NCI-H2171 treated with DMSO at 0.1 percent for 48 hours (cell line): Measurements from ENCODE around the gene DOCK4.
A peak's percentile ranks its signal among the peaks of the same experiment; 100 is the strongest.

Experiments used
- DNase-seq: peaks from one replicate; lab custom pipeline; 2025; lab: John Stamatoyannopoulos, UW

Gene DOCK4

DNA sequence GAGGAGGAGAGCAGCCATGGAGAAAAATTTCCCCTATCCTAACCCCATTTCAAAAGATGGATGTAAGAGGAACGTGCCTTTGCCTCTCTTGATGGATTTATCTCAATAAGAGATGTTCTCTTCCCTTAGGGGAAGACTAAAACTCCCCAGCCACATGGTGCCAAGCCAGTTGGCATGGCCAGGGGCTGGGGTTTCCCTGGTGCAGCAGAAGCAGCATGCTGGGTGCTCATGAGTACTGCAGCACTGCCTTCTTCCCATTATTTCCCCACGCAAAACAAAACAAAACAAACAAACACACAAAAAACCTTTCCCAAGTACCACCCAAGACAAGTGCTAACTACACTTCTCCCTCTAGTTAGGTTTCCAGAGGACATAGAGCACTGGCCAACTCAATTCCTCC lies 97.2 kb downstream of the DOCK4 start:
- no peak for DNase-seq

DNA sequence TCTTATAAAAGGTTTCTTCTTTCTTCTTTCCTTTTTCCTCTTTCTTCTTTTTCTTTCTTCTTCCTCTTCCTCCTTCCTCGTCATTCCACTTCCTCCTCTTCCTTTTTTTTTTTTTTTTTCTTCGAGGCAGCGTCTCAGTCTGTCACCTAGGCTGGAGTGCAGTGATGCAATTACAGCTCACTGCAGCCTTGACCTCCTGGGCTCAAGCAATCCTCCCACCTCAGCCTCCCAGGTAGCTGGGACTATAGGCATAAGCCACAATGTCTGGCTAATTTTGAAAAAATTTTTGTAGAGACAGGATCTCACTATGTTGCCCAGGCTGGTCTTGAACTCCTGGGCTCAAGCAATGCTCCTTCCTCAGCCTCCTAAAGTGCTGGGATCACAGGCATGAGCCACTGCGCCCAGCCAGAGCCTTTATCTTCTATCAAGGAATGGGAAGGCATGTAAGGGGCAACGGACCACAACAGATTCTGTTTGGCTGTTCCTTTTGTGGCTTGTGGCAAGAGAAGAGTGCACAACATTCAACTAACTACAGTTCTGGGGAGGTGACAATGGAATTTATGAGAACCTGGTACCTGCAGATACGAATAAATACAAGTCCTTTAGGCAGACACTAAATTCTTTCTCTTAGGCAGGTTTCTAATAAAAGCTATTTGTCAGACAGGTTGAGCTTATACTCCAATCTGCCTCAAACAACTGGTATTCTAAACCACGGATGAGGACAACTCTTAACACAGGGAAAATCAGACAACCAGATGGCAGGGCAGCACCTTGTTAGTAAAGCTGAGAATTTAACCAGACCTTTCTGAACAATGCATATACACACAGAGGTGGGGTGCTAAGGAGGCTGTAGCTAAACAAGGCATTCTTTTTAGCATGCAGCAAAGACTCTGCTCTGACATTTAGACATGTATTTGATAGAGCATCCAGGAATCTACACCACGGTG lies 100.3 kb downstream of the DOCK4 start:
- peak; percentile 53 for DNase-seq

DNA sequence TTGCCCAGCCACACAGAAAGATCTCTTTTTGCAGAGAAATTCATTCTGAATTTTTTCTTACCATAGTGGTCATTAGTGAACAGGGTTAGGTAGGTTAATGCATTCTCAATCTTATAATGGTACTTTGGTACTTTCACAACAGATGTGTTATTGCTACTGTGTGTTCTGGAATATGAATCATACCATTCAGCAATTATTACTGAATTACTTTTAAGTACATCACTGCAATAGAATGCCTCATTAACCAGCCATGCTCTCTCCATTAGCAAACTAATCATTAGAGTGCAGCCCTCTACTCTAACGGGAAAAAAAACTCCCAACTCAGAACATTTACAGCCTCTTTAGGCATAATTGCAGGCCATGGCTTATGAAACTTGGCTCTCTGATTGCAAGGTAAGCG lies 102.1 kb downstream of the DOCK4 start:
- no peak for DNase-seq

GRCh38 chr7:112103246-112103645 lies 103.0 kb downstream of the DOCK4 start:
- no peak for DNase-seq

DNA sequence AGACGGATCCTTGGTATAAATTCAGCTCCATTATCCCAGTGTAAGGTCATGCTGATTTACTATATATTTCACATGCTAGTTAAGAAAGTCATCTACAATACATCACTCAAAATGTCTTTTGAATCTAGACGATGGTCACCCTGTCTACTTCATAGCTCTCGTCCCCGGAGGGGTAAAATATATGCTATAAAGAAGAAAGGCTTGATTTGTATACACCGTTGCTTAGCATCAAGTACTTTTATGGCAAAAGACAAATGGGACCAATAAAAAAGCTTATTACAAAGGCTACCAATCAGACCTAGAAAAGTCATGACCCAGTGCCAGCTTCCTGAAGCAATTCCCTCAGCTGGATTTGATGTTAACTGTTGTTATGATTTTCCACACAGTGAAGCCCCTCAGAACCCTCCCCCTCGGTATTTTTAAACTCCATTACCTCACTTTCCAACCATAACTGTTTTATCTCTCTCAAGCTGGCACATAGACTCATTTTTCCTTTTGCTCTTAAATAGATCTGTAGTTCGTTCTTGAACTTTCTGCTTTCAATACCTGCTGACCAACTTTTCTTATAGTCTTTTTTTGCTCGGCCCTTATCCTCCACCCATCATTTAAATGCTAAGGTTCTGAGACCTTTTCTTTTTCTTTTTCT lies 104.9 kb downstream of the DOCK4 start:
- no peak for DNase-seq

GRCh38 chr7:112097524-112097923 lies 108.7 kb downstream of the DOCK4 start:
- DNase-seq = no peak

GRCh38 chr7:112093409-112093808 lies 112.8 kb downstream of the DOCK4 start:
- no peak for DNase-seq

DNA sequence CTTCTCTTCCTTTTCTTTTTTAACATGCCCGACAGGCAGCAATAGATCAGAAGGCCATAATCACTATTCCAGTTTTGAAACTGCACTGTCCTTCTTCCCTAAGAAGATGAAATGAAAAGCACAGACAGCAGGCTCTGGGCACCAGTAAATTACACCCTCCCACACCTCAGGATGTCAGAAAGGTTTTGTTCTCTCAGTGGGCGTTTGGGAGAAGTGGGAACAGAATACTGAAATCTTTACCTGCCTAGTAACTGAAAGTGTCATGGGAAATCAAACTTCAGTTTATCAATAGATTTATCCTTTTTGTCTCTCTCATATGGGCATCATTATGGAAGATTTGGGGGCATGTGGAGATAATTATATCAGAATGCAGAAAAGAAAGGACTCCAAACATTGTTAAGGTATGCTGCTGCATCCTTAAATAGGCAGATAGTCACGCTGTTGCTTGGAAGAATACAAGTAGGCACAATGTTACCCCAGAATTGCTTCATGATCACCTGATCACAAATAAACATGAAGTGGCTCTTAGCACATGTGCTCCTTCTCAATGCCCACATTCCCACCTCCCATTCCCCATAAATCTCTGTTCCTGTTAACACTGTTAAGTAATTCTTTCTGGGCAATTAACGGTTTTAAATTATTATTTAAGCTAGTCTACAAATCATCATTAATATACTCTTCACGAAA lies 113.3 kb downstream of the DOCK4 start:
- DNase-seq = no peak

- DNase-seq = no peak
Observed at GRCh38 chr7:112092306-112092705, 113.9 kb downstream of the DOCK4 start.

GRCh38 chr7:112091768-112092167 lies 114.4 kb downstream of the DOCK4 start:
- no peak for DNase-seq

DNA sequence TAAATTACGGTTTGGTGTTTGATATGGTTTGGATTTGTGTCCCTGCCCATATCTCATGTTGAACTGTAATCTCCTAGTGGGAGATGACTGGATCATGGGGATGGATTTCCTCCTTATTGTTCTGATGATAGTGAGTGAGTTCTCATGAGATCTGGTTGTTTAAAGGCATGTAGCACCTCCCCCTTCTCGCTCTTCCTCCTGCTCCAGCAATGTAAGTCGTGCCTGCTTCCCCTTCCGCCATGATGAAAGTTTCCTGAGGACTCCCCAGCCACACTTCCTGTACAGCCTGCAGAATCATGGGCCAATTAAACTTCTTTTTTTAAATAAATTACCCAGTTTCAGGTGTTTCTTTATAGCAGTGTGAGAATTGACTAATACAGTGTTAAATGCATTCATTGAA lies 116.6 kb downstream of the DOCK4 start:
- no peak for DNase-seq

DNA sequence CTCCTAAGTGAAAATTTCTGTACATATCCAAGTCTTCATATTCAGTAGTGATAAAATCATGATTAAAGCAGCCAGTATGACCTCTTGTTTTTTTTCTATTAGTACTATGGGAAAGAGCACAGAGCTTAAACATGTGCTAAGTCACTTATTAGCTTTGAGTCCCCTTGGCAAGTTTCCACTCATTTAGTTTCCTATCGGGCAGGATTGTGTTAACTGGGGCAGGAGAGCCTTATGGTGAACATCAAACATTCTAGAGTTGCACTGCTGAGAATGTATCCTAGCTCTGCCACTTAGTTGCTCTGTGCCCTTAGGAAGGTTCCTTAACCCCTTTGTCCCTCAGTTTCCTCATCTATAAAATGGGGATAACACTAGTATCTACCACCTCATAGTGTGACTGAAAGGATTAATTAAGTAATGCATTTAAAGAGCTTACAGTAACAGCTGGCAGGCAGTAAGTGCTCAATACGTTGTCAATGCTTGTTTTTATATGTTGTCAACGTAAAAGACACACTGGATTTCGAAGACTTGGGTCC lies 117.6 kb downstream of the DOCK4 start:
- DNase-seq = no peak

GRCh38 chr7:112086496-112087254 lies 119.5 kb downstream of the DOCK4 start:
- no peak for DNase-seq

- no peak for DNase-seq
Observed at GRCh38 chr7:112084520-112084971, 121.7 kb downstream of the DOCK4 start.

DNA sequence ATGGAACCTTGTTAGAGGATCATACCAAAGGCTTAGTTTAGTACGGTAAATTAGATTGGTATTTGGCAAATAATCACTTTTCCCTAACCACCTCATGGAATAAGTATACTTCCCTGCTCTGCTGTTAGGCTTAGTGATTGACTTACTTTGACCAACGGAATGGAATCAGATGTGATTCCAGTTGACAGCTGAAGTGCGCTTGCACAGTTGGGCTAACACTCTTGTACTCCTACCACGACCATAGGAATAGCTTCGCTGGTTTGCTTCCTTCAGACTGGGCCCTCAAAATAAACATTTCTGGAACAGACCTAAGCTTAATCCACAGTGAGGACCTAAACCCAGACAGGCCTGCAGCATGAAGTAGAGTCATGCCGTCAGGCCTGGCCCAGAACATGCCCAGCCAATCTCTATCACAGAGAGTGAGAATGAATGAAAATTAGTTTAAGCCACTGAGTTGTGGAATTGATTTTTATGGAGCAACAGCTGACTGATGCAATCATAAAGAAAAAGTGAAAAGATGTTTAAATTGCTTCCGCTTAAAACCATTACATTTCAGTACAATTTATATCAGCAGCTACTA lies 122.3 kb downstream of the DOCK4 start:
- no peak for DNase-seq

DNA sequence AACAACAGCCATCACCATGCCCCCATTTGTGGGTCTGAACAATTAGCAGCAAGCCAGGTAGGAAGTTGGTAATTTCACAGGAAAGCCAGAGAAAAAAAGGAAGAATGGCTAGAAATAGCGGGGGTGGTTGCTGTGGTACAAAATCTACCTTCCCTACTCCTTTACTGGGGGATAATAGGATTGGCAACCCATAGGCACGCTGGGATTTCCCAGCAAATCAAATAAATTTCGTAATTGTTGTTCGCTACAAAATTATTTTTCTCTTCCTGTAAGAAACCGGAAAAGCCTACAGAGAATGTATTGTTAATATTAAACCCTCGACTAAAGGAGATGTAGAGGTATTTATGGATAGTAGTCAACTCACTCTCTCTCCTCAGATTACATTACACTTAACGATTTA lies 123.9 kb downstream of the DOCK4 start:
- no peak for DNase-seq

DNA sequence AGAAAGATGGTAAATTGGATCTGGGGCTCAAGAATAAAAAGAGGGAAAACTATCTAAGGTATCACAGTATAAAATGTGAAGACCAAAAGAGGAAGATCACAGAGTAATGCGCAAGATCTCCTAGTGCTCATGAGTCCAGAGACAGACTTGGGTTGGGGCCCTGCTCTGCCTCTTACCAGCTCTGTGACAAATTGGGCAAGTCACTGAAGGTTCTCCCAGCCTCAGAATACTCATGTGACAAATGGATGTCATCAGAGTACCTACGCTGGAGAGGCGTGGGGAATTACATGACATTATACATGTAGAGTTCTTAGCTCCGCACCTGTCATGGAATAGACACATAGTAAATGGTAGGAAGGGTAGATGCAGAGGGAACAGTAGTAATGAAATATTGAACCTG lies 124.4 kb downstream of the DOCK4 start:
- no peak for DNase-seq

DNA sequence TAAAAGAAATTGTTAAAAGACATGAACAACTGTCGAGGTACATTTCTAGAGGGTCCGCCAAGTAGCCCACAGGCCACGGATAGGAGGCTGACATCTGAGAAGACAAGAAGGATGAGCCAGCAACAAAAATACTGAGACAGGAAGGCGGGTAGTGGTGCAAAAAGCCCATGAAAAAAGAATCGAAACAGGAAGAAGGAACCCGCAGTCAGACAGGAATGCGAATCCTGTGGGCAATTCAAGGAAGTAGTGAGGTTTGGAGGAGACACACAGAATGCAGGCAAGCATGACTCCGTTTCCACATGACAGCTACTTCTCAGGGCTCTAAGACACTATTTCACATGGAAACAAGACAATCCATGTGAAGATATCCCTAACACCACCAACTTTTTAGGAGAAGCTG lies 125.2 kb downstream of the DOCK4 start:
- DNase-seq = no peak

GRCh38 chr7:112080441-112080840 lies 125.8 kb downstream of the DOCK4 start:
- no peak for DNase-seq

- no peak for DNase-seq
Observed at GRCh38 chr7:112079673-112080072, 126.5 kb downstream of the DOCK4 start.

DNA sequence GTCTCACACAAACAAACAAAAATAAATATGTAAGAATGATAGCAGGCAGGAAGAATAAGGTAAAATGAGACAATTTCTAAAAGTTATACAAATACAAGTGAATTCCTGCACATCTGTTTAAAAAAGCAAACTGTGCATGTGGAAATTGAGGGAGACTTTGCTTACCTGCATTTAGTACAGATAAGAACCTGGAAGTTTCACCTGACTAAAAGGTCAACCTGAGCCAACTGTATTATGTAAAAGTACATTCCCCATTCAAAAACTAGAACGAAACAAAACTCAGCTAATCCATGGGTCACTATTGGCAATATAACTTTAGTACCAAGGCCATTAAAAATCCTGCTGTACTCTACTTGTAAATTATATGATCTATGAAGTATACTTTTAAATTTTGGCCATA lies 127.1 kb downstream of the DOCK4 start:
- no peak for DNase-seq
